HG03139 (cell line): ENCODE results near the gene SINHCAF.
A peak's percentile ranks its signal among the peaks of the same experiment; 100 is the strongest.
"Not testable (repeated sequence)": the region's sequence is repeated elsewhere in the genome, so short reads cannot be mapped to it uniquely, and the experiment has no call there.

Experiments used
- ATAC-seq: cut with Tn5 transposase; IDR thresholded peaks from one replicate; pipeline ENCODE4 v1.9.1; 2021; ENCODE audit not compliant: unreplicated experiment

The SINHCAF gene

DNA sequence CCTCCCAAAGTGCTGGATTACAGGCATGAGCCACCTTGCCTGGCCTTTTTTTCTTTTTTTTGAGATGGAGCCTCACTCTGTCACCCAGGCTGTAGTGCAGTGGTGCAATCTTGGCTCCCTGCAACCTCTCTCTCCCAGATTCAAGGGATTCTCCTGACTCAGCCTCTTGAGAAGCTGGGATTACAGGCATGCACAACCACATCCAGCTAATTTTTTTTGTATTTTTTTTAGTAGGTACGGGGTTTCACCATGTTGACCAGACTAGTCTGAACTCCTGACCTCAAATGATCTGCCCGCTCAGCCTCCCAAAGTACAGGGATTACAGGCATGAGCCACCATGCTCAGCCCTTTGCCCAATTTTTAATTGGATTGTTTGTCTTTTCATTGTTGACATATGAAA is 58.0 kb downstream of the SINHCAF start:
- no peak for ATAC-seq

DNA sequence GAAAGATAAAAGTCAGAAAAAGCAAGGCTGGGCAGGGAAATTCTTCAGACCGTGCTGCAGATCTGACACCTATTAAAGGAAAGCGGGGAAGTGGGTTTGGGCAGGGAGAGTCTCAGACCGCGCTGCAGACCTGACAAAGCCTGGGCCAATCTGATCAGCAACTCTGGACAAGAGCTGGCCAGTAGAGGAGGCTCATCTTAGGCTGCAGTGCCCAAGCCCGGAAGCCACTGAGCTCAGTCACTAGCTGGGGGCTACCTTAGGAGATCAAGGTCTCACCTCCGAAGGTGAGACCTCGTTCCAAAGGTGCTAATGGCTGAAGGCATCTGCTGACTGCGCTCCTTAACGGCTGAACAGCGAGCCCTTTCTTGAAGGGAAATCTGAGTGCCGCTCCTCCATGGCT is 60.2 kb downstream of the SINHCAF start:
- no peak for ATAC-seq

GRCh38 chr12:31263661-31264060 is 62.3 kb downstream of the SINHCAF start:
- no peak for ATAC-seq

GRCh38 chr12:31261744-31262143 is 64.2 kb downstream of the SINHCAF start:
- ATAC-seq = no peak

- no peak for ATAC-seq
Measured at GRCh38 chr12:31260840-31261239, 65.1 kb downstream of the SINHCAF start.

- ATAC-seq = no peak
Measured at GRCh38 chr12:31259136-31259886, 66.6 kb downstream of the SINHCAF start.

GRCh38 chr12:31257784-31258183 is 68.2 kb downstream of the SINHCAF start:
- no peak for ATAC-seq

DNA sequence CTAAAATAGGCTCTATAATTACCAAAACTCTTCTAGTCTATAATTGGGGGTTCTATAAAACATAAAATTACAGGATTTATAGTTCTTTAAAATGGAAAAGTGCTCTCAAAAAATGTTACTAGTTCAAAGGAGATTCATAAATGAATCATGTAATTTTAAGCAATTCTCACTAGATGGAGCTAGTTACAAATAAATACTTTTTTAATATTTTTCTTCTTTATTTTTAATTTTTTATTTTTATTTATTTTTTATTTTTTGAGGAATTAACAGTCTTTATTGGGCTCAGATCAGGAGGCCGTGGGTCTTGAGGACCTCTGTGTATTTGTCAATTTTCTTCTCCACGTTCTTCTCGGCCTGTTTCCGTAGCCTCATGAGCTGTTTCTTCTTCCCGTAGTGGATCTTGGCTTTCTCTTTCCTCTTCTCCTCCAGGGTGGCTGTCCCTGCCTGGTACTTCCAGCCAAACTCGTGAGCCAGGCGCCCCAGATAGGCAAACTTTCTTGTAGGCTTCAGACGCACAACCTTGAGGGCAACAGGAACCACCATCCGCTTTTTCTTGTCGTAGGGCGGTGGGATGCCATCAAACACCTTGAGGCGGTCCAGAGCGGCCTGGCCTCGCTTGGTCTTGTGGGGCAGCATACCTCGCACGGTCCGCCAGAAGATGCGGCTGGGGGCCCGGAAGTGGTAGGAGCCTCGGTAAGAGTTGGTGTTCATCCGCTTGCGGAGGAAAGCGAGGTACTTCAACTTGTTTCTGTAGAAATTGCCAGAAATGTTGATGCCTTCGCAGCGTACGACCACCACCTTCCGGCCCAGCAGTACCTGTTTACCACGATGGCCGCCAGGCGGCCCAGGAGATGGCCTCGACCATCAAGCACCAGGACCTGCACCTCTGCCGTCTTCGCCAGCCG is 74.0 kb downstream of the SINHCAF start:
- ATAC-seq = not testable (repeated sequence)

GRCh38 chr12:31250179-31250578 is 75.8 kb downstream of the SINHCAF start:
- ATAC-seq = no peak

DNA sequence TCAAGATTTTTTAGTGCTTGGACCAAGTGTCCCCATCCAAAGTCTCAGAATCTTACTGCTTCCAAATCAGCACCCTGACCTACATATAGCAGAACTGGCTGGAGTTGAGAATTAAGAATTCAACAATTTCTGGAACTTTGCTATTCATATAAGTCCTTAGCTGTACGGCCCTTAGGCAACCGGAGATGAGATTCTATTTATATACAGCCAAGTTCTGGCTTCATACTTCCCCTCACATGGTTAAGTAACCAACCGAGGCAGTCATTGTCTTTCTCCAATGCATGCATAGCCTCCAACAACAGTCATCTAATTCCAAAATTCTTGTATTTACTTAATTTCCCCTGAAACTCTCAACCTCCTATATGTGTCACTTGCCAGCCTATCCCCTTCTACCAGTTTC is 76.6 kb downstream of the SINHCAF start:
- no peak for ATAC-seq

- ATAC-seq = no peak
Measured at GRCh38 chr12:31248815-31249214, 77.1 kb downstream of the SINHCAF start.

DNA sequence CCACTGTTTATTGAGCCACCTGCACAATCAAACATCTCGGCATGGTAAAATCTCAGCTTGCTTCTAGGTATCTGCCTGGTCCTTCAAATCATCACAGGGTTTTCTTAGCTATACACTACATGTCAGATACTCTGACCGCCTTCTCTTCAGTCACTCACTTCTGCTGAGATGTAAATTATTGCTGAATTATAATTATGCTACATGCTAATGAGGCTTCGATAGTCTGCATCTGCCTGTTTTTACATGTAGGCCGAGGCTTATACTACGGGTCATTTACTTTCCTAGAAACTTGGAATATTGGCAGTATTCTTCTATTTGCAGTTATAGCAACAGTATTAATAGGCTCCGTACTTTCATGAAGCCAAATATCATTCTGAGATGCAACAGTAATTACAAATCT is 77.6 kb downstream of the SINHCAF start:
- no peak for ATAC-seq

GRCh38 chr12:31246470-31246850 is 79.5 kb downstream of the SINHCAF start:
- no peak for ATAC-seq

DNA sequence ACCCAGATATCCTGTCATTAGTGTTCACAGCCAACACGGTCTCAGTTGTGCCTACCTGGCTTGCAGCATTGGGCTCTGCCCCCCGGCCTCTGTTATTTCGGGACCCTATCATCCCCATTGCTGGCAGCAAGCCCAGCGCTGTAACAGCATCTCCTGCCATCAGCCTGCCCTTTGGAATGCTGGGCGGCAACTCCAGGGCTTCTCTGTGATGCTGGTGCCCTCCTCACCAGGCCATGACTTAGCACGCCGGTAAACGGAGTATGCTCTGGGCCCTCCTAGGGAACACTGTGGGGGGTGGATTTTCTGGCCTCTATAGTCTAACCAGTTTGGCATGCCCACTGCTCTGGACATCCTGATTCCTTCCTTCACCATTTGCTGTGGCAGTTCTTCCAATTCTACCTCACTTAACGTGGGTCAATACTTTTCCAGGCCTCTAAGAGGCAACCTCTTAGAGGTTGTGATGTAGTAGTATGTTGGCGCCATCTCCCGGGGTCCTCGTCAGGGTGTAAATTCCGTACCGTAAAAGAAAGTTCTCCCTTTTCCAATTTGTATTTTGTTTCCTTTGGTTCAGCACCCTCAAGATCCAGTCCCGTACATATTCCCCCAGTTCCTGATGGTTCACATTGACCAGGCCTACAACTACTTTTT is 80.0 kb downstream of the SINHCAF start:
- no peak for ATAC-seq

GRCh38 chr12:31242418-31242817 is 83.5 kb downstream of the SINHCAF start:
- ATAC-seq = not testable (repeated sequence)

- peak; percentile 75 for ATAC-seq
Measured at GRCh38 chr12:31238764-31239387, 87.1 kb downstream of the SINHCAF start.

DNA sequence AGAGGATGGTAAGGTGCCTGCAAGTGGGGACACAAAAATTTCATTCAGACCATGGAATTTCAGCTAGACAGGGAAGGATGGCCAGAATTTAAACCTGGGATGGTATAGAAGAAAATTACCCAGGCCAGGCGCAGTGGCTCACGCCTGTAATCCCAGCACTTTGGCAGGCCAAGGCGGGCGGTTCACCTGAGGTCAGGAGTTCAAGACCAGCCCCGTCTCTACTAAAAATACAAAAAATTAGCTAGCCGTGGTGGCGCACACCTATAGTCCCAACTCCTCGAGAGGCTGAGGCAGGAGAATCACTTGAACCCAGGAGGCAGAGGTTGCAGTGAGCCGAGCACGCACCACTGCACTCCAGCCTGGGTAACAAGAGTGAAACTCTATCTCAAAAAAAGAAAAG is 87.6 kb downstream of the SINHCAF start:
- not testable (repeated sequence) for ATAC-seq

DNA sequence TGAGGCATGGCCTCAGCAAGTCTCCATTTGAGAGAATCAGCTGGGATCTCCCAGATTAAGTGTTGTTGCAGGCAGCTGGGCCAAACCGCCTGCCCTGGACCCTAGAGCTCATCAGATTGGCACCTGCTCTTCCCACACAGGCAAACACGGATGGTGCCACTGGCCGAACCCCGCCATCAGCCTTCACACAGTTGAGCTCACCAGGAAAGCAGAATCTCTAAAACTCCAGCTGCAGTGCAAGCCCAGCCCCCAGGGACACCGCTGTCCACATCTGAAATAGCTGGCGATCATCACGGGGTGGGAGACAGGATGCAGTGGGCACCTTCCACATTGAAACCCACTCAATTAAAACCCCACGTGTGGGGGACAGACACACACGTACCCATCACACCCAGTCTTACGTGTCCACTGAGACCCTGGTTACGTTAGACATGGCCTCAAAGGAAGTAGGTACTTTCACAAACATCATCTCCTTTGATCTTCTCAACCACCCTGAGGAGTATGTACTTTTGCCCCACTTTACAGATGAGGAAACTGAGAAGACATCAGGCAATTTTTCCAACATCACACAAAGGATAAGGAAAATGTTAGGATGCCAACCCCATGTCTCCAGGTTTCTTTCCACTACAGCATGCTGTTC is 88.8 kb downstream of the SINHCAF start:
- ATAC-seq = no peak

GRCh38 chr12:31235868-31236395 is 90.0 kb downstream of the SINHCAF start:
- ATAC-seq = no peak
